Right cardiac atrium (tissue), 5 donors: ENCODE data around the gene CCDC106. TPM values are rescaled to one million over a fixed set of nuclear protein-coding genes. Genes with fewer than 3 reads are reported as not detected.

Experiments
- ATAC-seq, 2 donors: fragments of 200-7000 bp; cut with Tn5 transposase; one replicate each; pipeline versions ENCODE4 v1.8.0 to v1.9.1; 2020; ENCODE audit warnings: moderate library complexity in 2 of 2, mild to moderate bottlenecking in 1 of 2
- DNase-seq, 3 donors: peaks; one replicate each; pipeline ENCODE4 v3.0.0-alpha.2; 2020
- H3K27ac ChIP-seq: one replicate; pipeline ENCODE4 v1.5.1; 2013; ENCODE audit warnings: mild to moderate bottlenecking, low read length, control low read depth, moderate library complexity
- H3K27me3 ChIP-seq: one replicate; pipeline ENCODE4 v1.6.1; 2013; ENCODE audit not compliant: control insufficient read depth, insufficient read depth
- H3K4me1 ChIP-seq: one replicate; pipeline ENCODE4 v1.6.1; 2013; ENCODE audit warnings: low read length; ENCODE audit not compliant: control insufficient read depth, insufficient read depth
- H3K4me3 ChIP-seq: one replicate; pipeline ENCODE4 v1.5.1; 2013; ENCODE audit warnings: low read length, control low read depth
- H3K9me3 ChIP-seq: one replicate; pipeline ENCODE4 v1.6.1; 2013; ENCODE audit warnings: low read length; ENCODE audit not compliant: control insufficient read depth
- WGBS: extraction: QIAGEN DNeasy Blood & Tissue Kit; methylation state at CpG from one replicate; pipeline ENCODE4 v1.1.7; 2013; 5-methylcytosine and 5-hydroxymethylcytosine counted together
- intact Hi-C, 4 donors: fragments of 100-400 bp; cut with DNase I; formaldehyde crosslinking; loops; one replicate each; pipeline versions ENCODE4 v1.11.0 to v1.14.0; 2022 to 2023
- polyA plus RNA-seq: library from polyadenylated mRNA; stranded (reverse); fragments of 200-250 nt; gene quantifications from one replicate; pipeline ENCODE4 v1.2.3, GENCODE V29; 2013
- total RNA-seq, 4 donors: library from RNA; stranded (reverse); fragmentation: NEBNext Ultra II Directional; extraction: Animal tissue kit (Norgen Biotek cat#: 25700); gene quantifications; one replicate each; pipeline ENCODE4 v1.2.1, GENCODE V29; 2021
- donor health status: healthy with polysubstance abuse.
- donor health status: DM: no; HTN: yes; CAD: no.
- donor health status: DM: no; HTN: no; CAD: no.
- donor health status: DM: no; HTN: yes; CAD: no; lungs with severe emphysema.
- donor health status: DM: yes; HTN: yes; CAD: no.

The CCDC106 gene
- total and polyA plus RNA-seq, 5 donors, result 23.6 to 30.4 (median 24.5) TPM

- DNase-seq (no peak), ATAC-seq (no peak)
- WGBS, result 91% methylated on average over 37 of the region's 37 CpGs
- no peaks in the 10 kb centered on the region for H3K4me1 ChIP-seq
- no peak overlapping the region for H3K27ac ChIP-seq
- no peaks in the 10 kb centered on the region for H3K9me3 ChIP-seq
- H3K27me3 ChIP-seq, result no peaks in the 10 kb centered on the region
- intact Hi-C loops, result no loop called here
- H3K4me3 ChIP-seq, result no peak overlapping the region
Measured at GRCh38 chr19:55694656-55695491, 46.9 kb downstream of the CCDC106 start.

DNA sequence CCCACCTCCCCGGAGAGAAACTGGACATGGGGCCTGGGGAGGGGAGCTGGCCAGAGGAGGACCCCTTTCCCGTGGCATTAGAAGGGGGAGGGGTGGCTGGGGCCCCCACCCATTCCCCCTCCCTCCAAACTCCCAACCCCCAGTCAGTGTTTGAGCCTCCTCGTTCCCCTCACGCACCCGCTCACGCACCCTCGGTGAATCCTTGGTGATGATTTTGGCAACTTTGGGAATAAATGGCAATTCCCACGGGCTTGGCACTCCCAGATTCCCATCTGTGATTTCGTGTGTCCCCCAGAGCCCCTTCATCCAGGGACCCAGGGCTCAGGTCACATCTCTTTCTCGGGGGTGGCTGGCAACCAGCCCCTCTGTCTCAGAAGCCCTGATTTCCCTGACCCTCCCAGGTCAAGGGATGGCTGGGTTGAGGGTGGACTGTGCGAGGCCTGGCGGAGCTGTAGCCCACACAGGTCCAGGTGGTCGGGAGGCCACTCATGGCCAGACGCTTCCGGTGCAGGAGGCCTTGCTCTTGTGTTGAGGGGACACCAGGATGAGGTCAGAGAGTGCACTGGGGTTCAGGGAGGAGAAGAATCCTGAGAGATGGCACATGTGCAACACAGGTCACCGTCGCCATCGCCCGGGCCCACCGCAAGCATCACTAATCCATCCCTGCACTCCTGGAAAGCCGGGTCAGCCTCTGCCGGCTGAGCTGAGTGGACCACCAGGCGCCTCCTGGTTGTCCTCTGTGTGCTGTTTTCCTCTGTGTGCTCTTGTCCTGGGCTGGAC, 47.7 kb downstream of the CCDC106 start:
- Histone ChIP-seq H3K27me3 (no peaks in the 10 kb centered on the region), H3K27ac (no peak overlapping the region), H3K4me3 (no peak overlapping the region), H3K4me1 (no peaks in the 10 kb centered on the region), H3K9me3 (no peaks in the 10 kb centered on the region)
- ATAC-seq (no peak), DNase-seq (no peak)
- 90% methylated on average over 23 of the region's 23 CpGs for WGBS
- intact Hi-C loops, result no loop called here

GRCh38 chr19:55696301-55697068, 48.5 kb downstream of the CCDC106 start:
- intact Hi-C loops, result no loop called here
- H3K4me3 ChIP-seq, result no peak overlapping the region
- 93% methylated on average over 20 of the region's 20 CpGs for WGBS
- ATAC-seq (no peak), DNase-seq (no peak)
- H3K27ac ChIP-seq, result no peak overlapping the region
- no peaks in the 10 kb centered on the region for H3K27me3 ChIP-seq
- H3K4me1 ChIP-seq, result no peaks in the 10 kb centered on the region
- no peaks in the 10 kb centered on the region for H3K9me3 ChIP-seq

DNA sequence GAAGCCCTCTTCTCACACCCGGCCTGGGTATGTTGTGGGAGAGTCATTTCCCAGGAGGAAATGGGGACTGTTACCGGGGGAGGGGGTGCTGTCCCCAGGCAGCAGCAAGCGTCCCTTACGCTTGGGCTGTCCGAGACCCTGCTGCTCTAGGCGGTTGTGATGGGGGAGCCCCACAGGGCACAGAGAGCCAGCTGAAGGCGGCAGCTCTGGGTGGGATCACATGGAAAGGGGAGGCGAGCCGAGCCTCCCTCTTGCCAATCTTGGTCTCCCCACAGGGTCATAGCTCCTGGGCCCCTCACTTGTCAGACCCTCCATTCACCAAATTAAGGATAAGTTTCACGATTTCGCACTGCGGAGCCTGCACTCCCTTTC, 49.0 kb downstream of the CCDC106 start:
- no peaks in the 10 kb centered on the region for H3K27me3 ChIP-seq
- intact Hi-C loops, result no loop called here
- no peaks in the 10 kb centered on the region for H3K4me1 ChIP-seq
- 83% methylated on average over 12 of the region's 12 CpGs for WGBS
- ATAC-seq, result no peak
- DNase-seq, result no peak
- H3K9me3 ChIP-seq, result no peaks in the 10 kb centered on the region
- no peak overlapping the region for H3K27ac ChIP-seq
- no peak overlapping the region for H3K4me3 ChIP-seq

GRCh38 chr19:55697698-55698097, 49.7 kb downstream of the CCDC106 start:
- no peaks in the 10 kb centered on the region for H3K27me3 ChIP-seq
- no peak overlapping the region for H3K4me3 ChIP-seq
- no peak for ATAC-seq
- 92% methylated on average over 8 of the region's 8 CpGs for WGBS
- no peaks in the 10 kb centered on the region for H3K4me1 ChIP-seq
- no peaks in the 10 kb centered on the region for H3K9me3 ChIP-seq
- no peak for DNase-seq
- intact Hi-C loops, result no loop called here
- no peak overlapping the region for H3K27ac ChIP-seq

DNA sequence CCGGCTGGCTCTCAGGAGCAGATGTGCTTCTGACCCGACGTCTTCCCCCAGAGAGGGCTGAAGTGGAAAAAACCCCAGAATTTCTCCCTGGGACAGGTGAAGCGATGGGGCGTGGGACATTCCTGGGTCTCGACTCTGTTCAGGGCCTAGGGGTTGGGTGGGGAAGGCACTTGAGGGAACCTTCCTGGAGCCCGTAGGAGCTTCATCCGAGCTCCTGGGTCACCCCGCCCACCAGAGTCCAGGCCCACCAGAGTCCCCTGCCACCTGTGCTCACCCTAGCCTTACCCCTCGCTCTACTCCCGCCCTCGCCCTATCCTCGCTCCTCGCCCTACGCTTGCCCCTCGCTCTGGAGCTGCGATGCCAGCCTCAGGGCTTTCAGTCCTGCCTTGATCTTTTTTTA, 50.2 kb downstream of the CCDC106 start:
- Histone ChIP-seq H3K27ac (no peak overlapping the region), H3K27me3 (no peaks in the 10 kb centered on the region), H3K4me1 (no peaks in the 10 kb centered on the region), H3K9me3 (no peaks in the 10 kb centered on the region), H3K4me3 (no peak overlapping the region)
- WGBS, result 93% methylated on average over 17 of the region's 17 CpGs
- intact Hi-C loops, result no loop called here
- no peak for DNase-seq
- no peak for ATAC-seq

DNA sequence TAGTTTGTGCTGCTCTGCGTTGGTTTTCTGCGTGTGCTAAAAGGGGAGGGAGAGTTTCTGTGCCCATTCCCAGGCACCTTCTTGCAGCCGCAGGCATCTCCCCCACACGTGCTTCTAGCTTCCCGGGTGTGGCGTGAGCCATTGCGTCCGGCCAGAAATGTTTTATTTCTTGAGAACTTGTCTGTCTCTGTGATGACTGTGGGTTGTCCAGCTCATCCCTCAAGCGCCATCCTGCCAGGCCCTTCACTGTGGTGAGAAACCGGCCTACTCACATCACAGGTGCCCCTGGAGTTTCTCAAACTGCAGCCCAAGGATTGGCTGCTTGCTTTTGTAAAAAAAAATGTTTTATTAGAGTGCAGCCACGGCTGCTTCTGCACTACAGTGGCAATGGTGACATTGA, 51.2 kb downstream of the CCDC106 start:
- DNase-seq (no peak), ATAC-seq (no peak)
- Histone ChIP-seq H3K4me1 (no peaks in the 10 kb centered on the region), H3K9me3 (no peaks in the 10 kb centered on the region), H3K27ac (no peak overlapping the region), H3K27me3 (no peaks in the 10 kb centered on the region), H3K4me3 (no peak overlapping the region)
- intact Hi-C loops, result no loop called here
- WGBS, result 82% methylated on average over 11 of the region's 11 CpGs

GRCh38 chr19:55700813-55701212, 52.8 kb downstream of the CCDC106 start:
- Histone ChIP-seq H3K9me3 (no peaks in the 10 kb centered on the region), H3K4me3 (no peak overlapping the region), H3K27ac (no peak overlapping the region), H3K4me1 (no peaks in the 10 kb centered on the region), H3K27me3 (no peaks in the 10 kb centered on the region)
- ATAC-seq (no peak), DNase-seq (no peak)
- WGBS, result 96% methylated on average over 12 of the region's 12 CpGs
- intact Hi-C loops, result no loop called here

DNA sequence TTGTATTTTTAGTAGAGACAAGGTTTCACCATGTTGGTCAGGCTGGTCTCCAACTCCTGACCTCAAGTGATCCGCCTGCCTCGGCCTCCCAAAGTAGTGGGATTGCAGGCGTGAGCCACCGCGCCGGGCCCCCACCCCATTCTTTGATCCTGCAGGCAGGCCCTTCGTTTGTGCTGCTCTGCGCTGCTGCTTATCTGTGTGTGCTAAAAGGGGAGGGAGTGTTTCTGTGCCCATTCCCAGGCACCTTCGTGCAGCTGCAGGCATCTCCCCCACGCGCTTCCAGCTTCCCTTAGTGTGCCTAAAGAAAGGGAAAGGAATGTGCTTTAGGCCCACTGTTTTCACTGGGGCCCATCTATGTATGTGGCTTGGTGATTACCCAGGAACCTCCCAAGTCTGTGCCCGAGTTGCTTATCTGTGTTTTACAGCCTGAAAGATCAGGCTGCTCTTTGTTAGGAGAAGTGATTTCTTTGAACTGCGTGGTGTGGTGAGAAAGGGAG, 54.2 kb downstream of the CCDC106 start:
- WGBS, result 47% methylated on average over 13 of the region's 13 CpGs
- no peaks in the 10 kb centered on the region for H3K27me3 ChIP-seq
- no peaks in the 10 kb centered on the region for H3K9me3 ChIP-seq
- no peak overlapping the region for H3K4me3 ChIP-seq
- H3K27ac ChIP-seq, result no peak overlapping the region
- ATAC-seq (no peak), DNase-seq (no peak)
- intact Hi-C loops, result no loop called here
- H3K4me1 ChIP-seq, result no peaks in the 10 kb centered on the region
